Gastroesophageal sphincter (tissue), 4 donors: Measurements from ENCODE around the gene ISLR. TPM values are rescaled to one million over a fixed set of nuclear protein-coding genes. Genes with fewer than 3 reads are reported as not detected.

Experiments
- ATAC-seq: fragments of 150-250 bp; one replicate; pipeline ENCODE4 v1.9.1; 2016; ENCODE audit warnings: mild to moderate bottlenecking, moderate library complexity
- H3K27ac ChIP-seq, 4 donors: fragments of 200-600 bp; sonication (generic) in 3 of 4; 1 replicate in 3 of 4; 2 replicates in 1 of 4; pipeline ENCODE4 v1.5.1; 2016 to 2019
- H3K27me3 ChIP-seq: fragments of 200-600 bp; sonication (generic); one replicate; pipeline ENCODE4 v1.5.1; 2019
- H3K36me3 ChIP-seq, 2 donors: fragments of 200-600 bp; sonication (generic); one replicate each; pipeline ENCODE4 v1.5.1; 2019; ENCODE audit warnings: control low read depth in 1 of 2
- H3K4me1 ChIP-seq, 3 donors: fragments of 200-600 bp; sonication (generic); 1 replicate in 2 of 3; 2 replicates in 1 of 3; pipeline ENCODE4 v1.5.1; 2016 to 2019; ENCODE audit warnings: control low read depth in 2 of 3
- H3K4me3 ChIP-seq, 2 donors: fragments of 200-600 bp; sonication (generic); one replicate each; pipeline ENCODE4 v1.5.1; 2019; ENCODE audit warnings: mild to moderate bottlenecking in 1 of 2, moderate library complexity in 1 of 2
- H3K9me3 ChIP-seq, 3 donors: fragments of 200-600 bp; sonication (generic); one replicate each; pipeline ENCODE4 v1.5.1; 2017 to 2019; ENCODE audit warnings: control low read depth in 2 of 3
- CTCF ChIP-seq, 4 experiments: fragments of 200-600 bp in 2 of 4; fragments of 450-650 bp in 2 of 4; sonication (generic) in 1 of 4; IDR thresholded peaks; one replicate each; pipeline ENCODE4 v1.5.1; 2017 to 2019; ENCODE audit warnings: antibody characterized with exemption in 4 of 4, mild to moderate bottlenecking in 2 of 4, moderate library complexity in 2 of 4
- EP300 ChIP-seq: sonication (generic); formaldehyde crosslinking; IDR thresholded peaks from one replicate; pipeline ENCODE4 v1.6.1; 2017; ENCODE audit warnings: antibody characterized with exemption, mild to moderate bottlenecking
- POLR2A ChIP-seq, 2 donors: fragments of 450-650 bp; IDR thresholded peaks; one replicate each; pipeline ENCODE4 v1.6.1; 2017; ENCODE audit warnings: antibody characterized with exemption in 2 of 2, mild to moderate bottlenecking in 2 of 2, moderate library complexity in 1 of 2
- POLR2AphosphoS5 ChIP-seq: sonication (generic); formaldehyde crosslinking; IDR thresholded peaks from one replicate; pipeline ENCODE4 v1.6.1; 2017; ENCODE audit warnings: antibody characterized with exemption
- WGBS, 2 donors: methylation state at CpG; one replicate each; pipeline ENCODE4 v1.1.5; 2018; ENCODE audit warnings: low coverage in 1 of 2; 5-methylcytosine and 5-hydroxymethylcytosine counted together
- total RNA-seq, 4 donors: library from RNA; depleted of rRNA; stranded (reverse); fragments of >200 nt; gene quantifications; one replicate each; pipeline ENCODE4 v1.1.0, GENCODE V29; 2016

The ISLR gene
- total RNA-seq, 4 donors from 2014 or later, result 52.6 to 152 (median 89.5) TPM

DNA sequence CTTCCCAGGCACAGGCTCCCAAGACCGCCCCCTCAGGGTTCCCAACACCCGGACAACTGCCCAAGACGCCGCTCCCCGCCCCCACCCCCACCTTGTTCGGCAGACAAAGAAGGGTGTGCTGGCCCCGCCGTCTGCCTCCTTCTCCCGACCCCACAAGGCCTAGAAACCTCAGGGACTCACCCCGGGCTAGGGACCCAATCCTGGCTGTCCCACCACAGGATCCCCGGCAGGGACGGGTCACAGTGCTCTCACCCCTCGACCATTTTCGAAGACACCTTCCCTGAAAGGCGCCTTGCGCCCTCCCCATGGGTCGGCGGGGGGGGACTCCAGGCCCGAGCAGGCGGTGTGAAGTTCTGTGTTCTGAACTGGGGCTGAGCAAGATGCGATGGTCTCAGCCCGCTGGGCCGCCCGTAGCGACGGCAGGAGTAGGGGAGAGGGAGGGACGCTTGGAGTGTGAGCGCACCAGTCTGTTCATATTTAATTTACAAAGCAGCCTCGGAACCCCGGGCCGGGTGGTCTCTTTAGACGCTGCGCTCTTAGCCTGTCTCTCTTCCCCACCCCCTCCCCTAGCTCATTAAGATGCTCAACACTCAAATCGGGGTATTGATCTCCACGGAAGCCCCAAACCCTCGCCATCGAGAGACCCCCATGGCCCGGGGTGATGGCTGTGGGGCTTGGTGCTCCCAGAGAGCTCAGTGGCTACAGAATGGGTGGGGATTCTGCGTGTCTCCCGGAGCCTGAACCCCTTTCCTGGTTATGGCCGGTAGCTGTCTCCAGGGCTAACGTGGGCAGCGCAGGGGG lies 44.5 kb upstream of the ISLR start:
- H3K27me3 ChIP-seq, result peaks cover 100% of the 10 kb centered on the region
- peak overlapping the region in 1 of 2 donors; percentile 46 for H3K4me3 ChIP-seq
- H3K36me3 ChIP-seq, result no peaks in the 10 kb centered on the region
- H3K27ac ChIP-seq, result peak overlapping the region in 3 of 4 donors; percentile 45 to 71 (median 57)
- H3K9me3 ChIP-seq, result peaks cover 0 to 13% (median 0%) of the 10 kb centered on the region in 3 donors
- H3K4me1 ChIP-seq, result peaks cover 0 to 50% (median 28%) of the 10 kb centered on the region in 3 donors
- no peak for TF ChIP-seq CTCF (IDR thresholded peaks at IDR 0.05)
- no peak for ATAC-seq
- 0 to 14% methylated on average over 4 to 19 of the region's 43 CpGs for WGBS, 2 donors

- Histone ChIP-seq H3K4me3 (peak overlapping the region in 1 of 2 donors; percentile 46), H3K27me3 (peaks cover 100% of the 10 kb centered on the region), H3K4me1 (peaks cover 0 to 57% (median 28%) of the 10 kb centered on the region in 3 donors), H3K36me3 (no peaks in the 10 kb centered on the region), H3K27ac (peak overlapping the region in 2 of 4 donors; percentile 57 to 71), H3K9me3 (peaks cover 0 to 16% (median 0%) of the 10 kb centered on the region in 3 donors)
- WGBS, 2 donors, result 0% methylated on average over 2 to 4 of the region's 40 CpGs
- no peak for ATAC-seq
- TF ChIP-seq POLR2A (IDR thresholded peaks at IDR 0.05) (no peak), CTCF (IDR thresholded peaks at IDR 0.05) (no peak), EP300 (no peak), POLR2AphosphoS5 (no peak)
Observed at GRCh38 chr15:74129586-74130154, 43.8 kb upstream of the ISLR start.

GRCh38 chr15:74130155-74130848 lies 43.2 kb upstream of the ISLR start, which contains the start of gene ISLR2:
Gene ISLR2, plus strand, starts transcription at chr15:74130586. Its CDS starts 2,169 bp downstream, at chr15:74132755.
- TF ChIP-seq POLR2A (IDR thresholded peaks at IDR 0.05) (no peak), POLR2AphosphoS5 (no peak), CTCF (IDR thresholded peaks at IDR 0.05) (no peak), EP300 (no peak)
- H3K4me1 ChIP-seq, result peaks cover 0 to 63% (median 28%) of the 10 kb centered on the region in 3 donors
- H3K27me3 ChIP-seq, result peaks cover 100% of the 10 kb centered on the region
- peak within 1 kb of the TSS in 1 of 2 donors; percentile 46 for H3K4me3 ChIP-seq
- no peaks in the 10 kb centered on the region for H3K36me3 ChIP-seq
- peaks cover 0 to 16% (median 0%) of the 10 kb centered on the region in 3 donors for H3K9me3 ChIP-seq
- H3K27ac ChIP-seq, result peak within 1 kb of the TSS in 2 of 4 donors; percentile 57 to 71
- 2 to 3% methylated on average over 13 to 25 of the region's 53 CpGs for WGBS, 2 donors
- ATAC-seq, result no peak

- Histone ChIP-seq H3K9me3 (peaks cover 0 to 16% (median 0%) of the 10 kb centered on the region in 3 donors), H3K27ac (no peak overlapping the region), H3K4me3 (no peak overlapping the region), H3K27me3 (peaks cover 100% of the 10 kb centered on the region), H3K36me3 (no peaks in the 10 kb centered on the region), H3K4me1 (peaks cover 0 to 70% (median 33%) of the 10 kb centered on the region in 3 donors)
- 11 to 20% methylated on average over 17 to 22 of the region's 28 CpGs for WGBS, 2 donors
- TF ChIP-seq CTCF (IDR thresholded peaks at IDR 0.05) (no peak), POLR2AphosphoS5 (no peak), POLR2A (IDR thresholded peaks at IDR 0.05) (no peak), EP300 (no peak)
- no peak for ATAC-seq
Observed at GRCh38 chr15:74130849-74131627, 42.5 kb upstream of the ISLR start.
